HG02588 (cell line): Measurements from ENCODE around the gene C2CD4C.
"Not testable (repeated sequence)": the region's sequence is repeated elsewhere in the genome, so short reads cannot be mapped to it uniquely, and the experiment has no call there.

Source experiments
- ATAC-seq: cut with Tn5 transposase; IDR thresholded peaks from one replicate; pipeline ENCODE4 v1.9.1; 2021; ENCODE audit warnings: mild to moderate bottlenecking, moderate library complexity; ENCODE audit not compliant: unreplicated experiment

Gene C2CD4C

GRCh38 chr19:384799-385169 is 24.2 kb downstream of the C2CD4C start:
- no peak for ATAC-seq

GRCh38 chr19:383922-384798 is 24.8 kb downstream of the C2CD4C start:
- no peak for ATAC-seq

- no peak for ATAC-seq
These were observed 25.9 kb downstream of the C2CD4C start for GRCh38 chr19:383040-383439.

- ATAC-seq: not testable (repeated sequence)
These were observed 26.4 kb downstream of the C2CD4C start for GRCh38 chr19:382578-382977.

- ATAC-seq: not testable (repeated sequence)
These were observed 27.0 kb downstream of the C2CD4C start for GRCh38 chr19:381901-382300.

- ATAC-seq: not testable (repeated sequence)
These were observed 28.2 kb downstream of the C2CD4C start for GRCh38 chr19:380618-381219.

- no peak for ATAC-seq
These were observed 29.2 kb downstream of the C2CD4C start for GRCh38 chr19:379796-380195.

- ATAC-seq: no peak
These were observed 30.2 kb downstream of the C2CD4C start for GRCh38 chr19:378706-379105.

- ATAC-seq: no peak
These were observed 31.0 kb downstream of the C2CD4C start for GRCh38 chr19:377801-378581.

GRCh38 chr19:376111-376470 is 32.9 kb downstream of the C2CD4C start:
- no peak for ATAC-seq

GRCh38 chr19:375395-376110 is 33.4 kb downstream of the C2CD4C start:
- ATAC-seq: no peak

GRCh38 chr19:374886-375235 is 34.1 kb downstream of the C2CD4C start:
- no peak for ATAC-seq

- ATAC-seq: no peak
These were observed 34.6 kb downstream of the C2CD4C start for GRCh38 chr19:374183-374885.

- no peak for ATAC-seq
These were observed 35.4 kb downstream of the C2CD4C start for GRCh38 chr19:373391-374182.

GRCh38 chr19:372306-372890 is 36.5 kb downstream of the C2CD4C start:
- no peak for ATAC-seq

- ATAC-seq: no peak
These were observed 37.3 kb downstream of the C2CD4C start for GRCh38 chr19:371501-372168.

GRCh38 chr19:370641-371330 is 38.2 kb downstream of the C2CD4C start:
- ATAC-seq: no peak

GRCh38 chr19:369876-370275 is 39.1 kb downstream of the C2CD4C start:
- no peak for ATAC-seq
